ENCODE results near the gene CIPC.

Gene CIPC

DNA sequence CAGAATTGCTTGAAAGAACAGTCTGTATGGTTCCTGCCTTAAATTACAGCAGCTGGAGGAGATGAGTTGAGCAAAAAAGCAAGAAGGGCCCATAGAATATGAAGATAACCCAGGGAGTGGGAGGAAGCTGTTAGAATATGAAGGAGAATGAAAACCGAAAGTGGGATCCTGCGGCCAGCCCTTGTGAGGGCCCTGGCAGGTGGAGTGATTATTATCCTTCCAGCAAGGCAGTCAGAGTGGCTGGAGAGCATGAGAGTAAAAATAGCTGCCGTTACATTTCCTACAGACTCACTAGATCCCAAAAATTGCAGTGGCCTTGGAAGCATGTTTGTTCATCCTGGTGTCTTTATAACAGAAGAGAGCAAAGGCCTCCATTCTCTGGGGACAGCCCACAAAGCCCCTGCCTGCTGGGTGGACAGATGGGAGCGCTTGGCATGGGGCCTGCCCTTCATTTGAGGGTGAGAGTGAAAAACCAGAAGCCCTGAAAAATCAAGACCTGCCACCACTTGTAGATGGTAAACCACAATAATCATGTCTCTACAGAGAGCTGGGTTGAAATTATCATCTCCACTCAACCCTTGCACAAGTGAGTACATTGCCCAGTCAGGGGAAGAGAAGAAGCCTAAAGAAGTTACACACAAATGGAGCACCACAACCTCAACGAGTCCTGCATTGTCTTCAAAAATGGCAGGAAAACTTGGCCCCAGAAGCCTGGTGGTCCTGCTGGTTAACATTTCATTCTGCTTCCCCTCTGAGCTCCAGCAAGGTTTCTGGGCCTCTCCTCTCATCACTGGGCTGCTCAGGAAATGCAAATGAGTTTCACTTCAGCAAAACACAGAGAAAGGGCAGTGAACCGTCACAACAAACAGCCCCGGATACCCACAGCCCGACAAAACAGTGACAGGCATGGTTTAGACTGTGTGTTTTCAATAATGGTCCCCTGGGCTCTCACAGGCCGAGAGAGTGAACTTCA, 23.0 kb downstream of the CIPC start:
- no peak for DNase-seq
- H3K36me3 Mint-ChIP-seq (ENCODE audit: low read depth) = peaks cover 10% of the 10 kb centered on the region
- H3K4me1 Mint-ChIP-seq = peaks cover 19% of the 10 kb centered on the region
- H3K27ac Mint-ChIP-seq = no peak overlapping the region
- H3K4me3 Mint-ChIP-seq = no peak overlapping the region
- peaks cover 47% of the 10 kb centered on the region for H3K27me3 Mint-ChIP-seq (ENCODE audit: low read depth, poor library complexity)
- no peaks in the 10 kb centered on the region for H3K9me3 Mint-ChIP-seq
- TF ChIP-seq, protein P1, sequence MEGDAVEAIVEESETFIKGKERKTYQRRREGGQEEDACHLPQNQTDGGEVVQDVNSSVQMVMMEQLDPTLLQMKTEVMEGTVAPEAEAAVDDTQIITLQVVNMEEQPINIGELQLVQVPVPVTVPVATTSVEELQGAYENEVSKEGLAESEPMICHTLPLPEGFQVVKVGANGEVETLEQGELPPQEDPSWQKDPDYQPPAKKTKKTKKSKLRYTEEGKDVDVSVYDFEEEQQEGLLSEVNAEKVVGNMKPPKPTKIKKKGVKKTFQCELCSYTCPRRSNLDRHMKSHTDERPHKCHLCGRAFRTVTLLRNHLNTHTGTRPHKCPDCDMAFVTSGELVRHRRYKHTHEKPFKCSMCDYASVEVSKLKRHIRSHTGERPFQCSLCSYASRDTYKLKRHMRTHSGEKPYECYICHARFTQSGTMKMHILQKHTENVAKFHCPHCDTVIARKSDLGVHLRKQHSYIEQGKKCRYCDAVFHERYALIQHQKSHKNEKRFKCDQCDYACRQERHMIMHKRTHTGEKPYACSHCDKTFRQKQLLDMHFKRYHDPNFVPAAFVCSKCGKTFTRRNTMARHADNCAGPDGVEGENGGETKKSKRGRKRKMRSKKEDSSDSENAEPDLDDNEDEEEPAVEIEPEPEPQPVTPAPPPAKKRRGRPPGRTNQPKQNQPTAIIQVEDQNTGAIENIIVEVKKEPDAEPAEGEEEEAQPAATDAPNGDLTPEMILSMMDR (IDR thresholded peaks at IDR 0.05) = no peak

DNA sequence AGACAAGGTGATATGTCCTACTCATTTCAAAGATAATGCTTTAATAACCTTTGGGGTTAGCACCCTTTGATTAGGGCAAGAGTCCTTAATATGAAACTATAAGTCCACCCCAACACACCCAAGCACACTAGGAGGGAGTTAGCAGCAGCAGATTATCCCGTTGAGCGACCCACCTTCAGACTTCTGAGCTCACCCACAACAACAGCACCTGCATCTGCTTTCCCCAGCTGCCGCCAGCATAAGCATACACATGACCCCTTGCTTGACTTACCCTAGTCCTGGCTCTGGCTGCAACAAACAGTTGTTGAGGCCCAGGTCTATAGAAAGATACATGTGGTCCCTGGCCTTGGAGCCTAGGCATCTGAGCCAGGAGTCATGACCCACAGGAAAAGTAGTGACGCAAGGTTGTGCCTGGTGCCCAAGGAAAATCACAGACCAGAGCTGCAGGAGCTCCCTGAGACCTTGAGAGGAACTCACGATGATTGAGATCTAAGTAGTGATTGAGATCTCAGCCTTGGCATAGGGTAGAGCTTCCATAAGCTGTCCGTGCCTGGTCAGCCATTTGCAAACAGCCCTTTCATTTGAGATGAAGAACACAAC, 24.6 kb downstream of the CIPC start:
- H3K27me3 Mint-ChIP-seq (ENCODE audit: low read depth, poor library complexity) = peaks cover 63% of the 10 kb centered on the region
- peaks cover 5% of the 10 kb centered on the region for H3K36me3 Mint-ChIP-seq (ENCODE audit: low read depth)
- no peak overlapping the region for H3K27ac Mint-ChIP-seq
- no peak for DNase-seq
- no peak overlapping the region for H3K4me3 Mint-ChIP-seq
- no peaks in the 10 kb centered on the region for H3K9me3 Mint-ChIP-seq
- TF ChIP-seq, protein P1 (IDR thresholded peaks at IDR 0.05) = no peak
- peaks cover 19% of the 10 kb centered on the region for H3K4me1 Mint-ChIP-seq

DNA sequence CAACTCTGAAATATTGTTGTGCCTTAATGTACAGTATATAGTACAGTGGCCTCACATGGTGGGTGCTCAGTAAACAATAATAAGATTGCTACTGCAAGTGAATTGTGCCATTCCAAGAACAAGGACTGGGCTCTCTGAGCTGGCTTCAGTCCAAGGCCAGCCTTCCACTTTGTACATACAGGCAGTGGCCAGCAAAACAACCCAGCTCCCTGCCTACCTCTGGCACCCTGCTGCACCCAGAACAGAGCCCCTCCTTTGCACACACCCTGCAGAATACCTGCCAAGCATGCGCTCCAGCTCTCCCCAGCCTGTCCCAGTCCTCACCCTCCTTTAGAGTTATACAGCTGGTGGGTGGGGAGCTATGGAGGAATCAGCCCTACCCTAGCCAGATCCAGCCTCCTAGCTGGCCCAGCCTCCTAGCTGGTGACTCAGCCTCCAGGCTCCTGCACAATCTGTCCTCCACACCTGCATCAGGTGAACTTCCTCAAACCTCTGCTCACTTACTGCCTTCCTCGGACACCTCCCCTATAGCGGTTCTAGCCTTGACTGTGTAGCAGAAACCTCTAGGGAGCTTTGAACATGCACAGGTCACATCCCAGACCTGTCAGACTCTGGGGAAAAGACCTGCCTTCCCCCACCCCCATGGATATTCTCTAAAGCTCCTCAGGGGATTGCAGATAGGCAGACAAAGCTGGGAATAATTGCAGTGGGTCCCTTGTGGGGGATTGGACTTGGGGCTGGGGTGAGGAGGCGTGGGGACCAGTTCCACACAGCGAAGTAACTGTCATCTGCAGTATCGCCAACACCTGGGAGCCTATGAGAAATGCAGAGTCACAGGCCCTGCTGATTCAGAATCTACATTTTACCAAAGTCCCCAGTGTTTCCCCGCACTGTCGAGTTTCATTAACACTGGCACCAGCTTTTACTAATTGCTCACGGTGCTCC, 25.6 kb downstream of the CIPC start:
- Mint-ChIP-seq H3K9me3 (no peaks in the 10 kb centered on the region), H3K27ac (no peak overlapping the region), H3K4me3 (peak overlapping the region; percentile 75), H3K36me3 (ENCODE audit: low read depth) (peaks cover 5% of the 10 kb centered on the region), H3K4me1 (peaks cover 19% of the 10 kb centered on the region), H3K27me3 (ENCODE audit: low read depth, poor library complexity) (peaks cover 73% of the 10 kb centered on the region)
- DNase-seq = no peak
- TF ChIP-seq, protein P1 (IDR thresholded peaks at IDR 0.05) = no peak

DNA sequence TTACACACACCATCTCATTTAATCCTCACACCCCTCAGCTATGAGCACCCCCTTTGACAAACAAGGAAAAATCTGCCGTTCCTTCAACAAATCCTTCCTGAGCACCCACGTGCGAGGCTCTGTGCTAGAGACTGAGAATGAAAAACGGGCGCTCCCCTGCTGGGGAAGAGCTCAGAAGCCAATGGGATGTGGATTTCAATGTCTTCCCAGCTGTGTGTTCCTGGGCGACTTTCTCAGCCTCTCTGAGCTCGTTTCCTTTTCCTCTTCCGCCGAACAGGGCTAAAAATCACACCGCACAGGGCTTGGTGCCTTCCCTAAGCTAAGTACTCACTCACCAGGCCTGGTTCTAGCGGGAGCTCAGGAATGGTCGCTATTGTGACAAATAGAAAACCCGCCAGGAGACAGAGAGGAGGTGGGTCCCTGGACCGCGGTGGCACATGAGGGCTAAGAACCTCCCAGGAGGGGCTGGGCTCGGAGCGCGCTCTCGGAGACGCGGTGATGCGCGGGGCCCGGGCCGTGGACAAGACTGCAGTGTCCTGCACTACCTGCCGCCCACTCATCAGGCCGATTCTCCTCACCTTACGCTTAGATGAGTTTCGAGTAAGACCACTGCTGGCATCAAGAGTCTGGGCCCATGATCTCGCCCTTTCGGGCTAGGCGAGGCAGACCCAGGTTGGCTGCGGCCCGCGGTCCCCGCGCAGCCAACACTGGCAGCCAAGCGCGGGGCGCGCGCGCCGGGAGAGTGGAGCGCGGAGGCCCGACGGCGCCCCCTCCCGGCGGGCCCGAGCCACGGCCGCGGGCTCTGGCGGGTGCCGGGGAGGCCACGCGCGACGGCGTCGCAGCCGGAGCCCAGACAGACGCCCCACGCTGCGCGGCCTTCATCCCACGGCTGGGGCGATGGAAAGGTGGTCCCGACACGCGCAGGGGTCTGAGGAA, 26.6 kb downstream of the CIPC start:
- H3K36me3 Mint-ChIP-seq (ENCODE audit: low read depth) = peaks cover 5% of the 10 kb centered on the region
- H3K4me3 Mint-ChIP-seq = peak overlapping the region; percentile 76
- peak; percentile 65 for DNase-seq
- no peaks in the 10 kb centered on the region for H3K9me3 Mint-ChIP-seq
- H3K27me3 Mint-ChIP-seq (ENCODE audit: low read depth, poor library complexity) = peaks cover 83% of the 10 kb centered on the region
- H3K27ac Mint-ChIP-seq = no peak overlapping the region
- TF ChIP-seq, protein P1 (IDR thresholded peaks at IDR 0.05) = no peak
- H3K4me1 Mint-ChIP-seq = peaks cover 19% of the 10 kb centered on the region

DNA sequence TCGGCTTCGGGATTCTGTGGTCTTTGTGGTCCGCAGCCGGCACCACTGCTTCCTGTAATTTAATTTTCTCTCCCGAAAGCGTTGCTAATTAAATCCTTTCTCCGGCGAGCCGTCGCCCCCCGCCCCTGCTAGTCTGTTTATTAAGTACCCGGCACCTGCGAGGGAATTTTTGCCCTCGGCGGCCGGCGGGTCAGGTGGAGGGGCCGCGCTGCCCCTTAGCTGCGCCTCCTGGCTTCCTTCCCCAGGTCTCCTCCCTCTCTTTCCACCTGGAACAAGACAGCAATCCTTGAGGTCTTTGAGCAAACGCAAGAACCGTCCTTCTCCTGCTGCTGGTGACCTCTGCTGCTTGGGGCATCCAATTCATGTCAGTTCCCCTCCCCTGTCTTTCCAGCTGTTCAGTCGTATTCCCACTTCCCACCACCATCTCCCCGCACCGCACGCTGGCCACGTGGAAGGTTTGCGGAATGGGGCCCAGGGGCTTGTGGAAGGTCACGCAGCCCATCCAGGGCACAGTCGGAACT, 27.3 kb downstream of the CIPC start:
- TF ChIP-seq, protein P1 (IDR thresholded peaks at IDR 0.05) = no peak
- Mint-ChIP-seq H3K27me3 (ENCODE audit: low read depth, poor library complexity) (peaks cover 85% of the 10 kb centered on the region), H3K4me3 (peak overlapping the region; percentile 76), H3K9me3 (no peaks in the 10 kb centered on the region), H3K27ac (no peak overlapping the region), H3K4me1 (peaks cover 19% of the 10 kb centered on the region), H3K36me3 (ENCODE audit: low read depth) (peaks cover 5% of the 10 kb centered on the region)
- DNase-seq = no peak
